Testis (tissue), 2 donors: Measurements from ENCODE around the gene CCL2.

Source experiments
- POLR2A ChIP-seq: fragments of 450-650 bp; IDR thresholded peaks from one replicate; pipeline ENCODE4 v1.6.1; 2017; ENCODE audit warnings: antibody characterized with exemption, mild to moderate bottlenecking, moderate library complexity
- TF ChIP-seq, protein P1 (sequence below), 3 experiments: fragments of 450-650 bp in 2 of 3; fragments of 200-600 bp in 1 of 3; sonication (generic) in 1 of 3; IDR thresholded peaks; one replicate each; pipeline ENCODE4 v1.5.1; 2016 to 2019; ENCODE audit warnings: antibody characterized with exemption in 3 of 3, mild to moderate bottlenecking in 2 of 3, moderate library complexity in 1 of 3

GRCh38 chr17:34206569-34206968, 48.5 kb upstream of the CCL2 start:
- no peak for TF ChIP-seq POLR2A
- TF ChIP-seq, protein P1, sequence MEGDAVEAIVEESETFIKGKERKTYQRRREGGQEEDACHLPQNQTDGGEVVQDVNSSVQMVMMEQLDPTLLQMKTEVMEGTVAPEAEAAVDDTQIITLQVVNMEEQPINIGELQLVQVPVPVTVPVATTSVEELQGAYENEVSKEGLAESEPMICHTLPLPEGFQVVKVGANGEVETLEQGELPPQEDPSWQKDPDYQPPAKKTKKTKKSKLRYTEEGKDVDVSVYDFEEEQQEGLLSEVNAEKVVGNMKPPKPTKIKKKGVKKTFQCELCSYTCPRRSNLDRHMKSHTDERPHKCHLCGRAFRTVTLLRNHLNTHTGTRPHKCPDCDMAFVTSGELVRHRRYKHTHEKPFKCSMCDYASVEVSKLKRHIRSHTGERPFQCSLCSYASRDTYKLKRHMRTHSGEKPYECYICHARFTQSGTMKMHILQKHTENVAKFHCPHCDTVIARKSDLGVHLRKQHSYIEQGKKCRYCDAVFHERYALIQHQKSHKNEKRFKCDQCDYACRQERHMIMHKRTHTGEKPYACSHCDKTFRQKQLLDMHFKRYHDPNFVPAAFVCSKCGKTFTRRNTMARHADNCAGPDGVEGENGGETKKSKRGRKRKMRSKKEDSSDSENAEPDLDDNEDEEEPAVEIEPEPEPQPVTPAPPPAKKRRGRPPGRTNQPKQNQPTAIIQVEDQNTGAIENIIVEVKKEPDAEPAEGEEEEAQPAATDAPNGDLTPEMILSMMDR (IDR thresholded peaks at IDR 0.05): no peak
